Measurements from ENCODE around the gene AKT1. TPM values are rescaled to one million over a fixed set of nuclear protein-coding genes. Genes with fewer than 3 reads are reported as not detected.

Gene AKT1
- total and polyA plus RNA-seq, 2 experiments from 2014 or later = 19.2 to 78.7 TPM

DNA sequence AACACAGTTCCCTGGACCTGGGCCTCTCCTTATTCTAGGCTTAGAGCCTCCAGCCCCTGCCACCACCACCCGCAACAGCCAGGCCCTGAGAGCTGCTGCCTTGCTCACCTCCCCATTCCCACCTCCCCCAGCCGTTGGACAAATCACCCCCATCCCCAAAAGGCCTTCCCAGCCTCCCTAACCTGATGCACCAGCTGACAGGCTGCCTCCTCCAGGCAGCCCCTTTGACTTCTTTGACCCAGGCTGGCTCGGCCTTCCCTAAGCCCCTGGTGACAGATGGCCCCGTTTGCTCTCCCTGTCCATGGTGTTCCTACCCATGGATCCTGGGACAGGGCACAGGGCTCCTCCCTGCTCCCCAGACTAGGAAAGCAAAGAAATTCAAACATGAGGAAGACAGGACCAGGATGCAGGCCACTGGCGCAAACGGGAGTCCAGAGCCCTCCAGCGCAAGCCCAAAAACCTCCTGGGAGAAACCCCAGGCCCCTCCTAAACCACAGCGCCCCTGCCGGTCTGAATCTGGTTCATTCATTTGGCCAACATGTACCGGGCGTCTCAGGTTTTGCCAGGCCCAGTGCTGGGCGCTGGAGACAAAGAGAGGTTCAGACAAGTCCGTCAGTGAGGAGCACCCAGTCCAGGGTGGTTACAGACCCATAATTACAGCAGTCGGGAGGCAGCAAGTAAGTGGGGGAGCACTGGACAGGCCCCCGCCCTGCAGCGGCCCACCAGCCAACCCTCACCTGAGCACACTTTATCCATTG is 2.4 kb downstream of the AKT1 start:
- peak; percentile 13 for ATAC-seq
- Histone ChIP-seq H3K27ac (ENCODE audit: low read depth) (no peak overlapping the region), H2AFZ (no peak overlapping the region), H4K20me1 (replicated peaks; ENCODE audit: insufficient read depth) (peaks cover 15% of the 10 kb centered on the region; the same call in 1 of the 2 replicates), H3K79me2 (replicated peaks; ENCODE audit: insufficient read depth) (peaks cover 16% of the 10 kb centered on the region), H3K4me2 (no peak overlapping the region; the same call in 1 of the 2 replicates), H3K27me3 (ENCODE audit: insufficient read depth) (peaks cover 24% of the 10 kb centered on the region), H3K4me1 (ENCODE audit: insufficient read depth) (peaks cover 23% of the 10 kb centered on the region), H3K36me3 (ENCODE audit: insufficient read depth) (no peaks in the 10 kb centered on the region), H3K9me2 (ENCODE audit: insufficient read depth) (no peaks in the 10 kb centered on the region), H3K4me3 (no peak overlapping the region), H3F3A (replicated peaks; ENCODE audit: low read depth) (no peaks in the 10 kb centered on the region)
- DNase-seq (ENCODE audit: low spot score) = peak; percentile 64
- H3K36me3 Mint-ChIP-seq (ENCODE audit: low read depth) = peaks cover 3% of the 10 kb centered on the region; the same call in 2 of the 3 replicates
- H3K27me3 Mint-ChIP-seq (ENCODE audit: insufficient read depth, low read depth, poor library complexity) = peaks cover 29% of the 10 kb centered on the region
- TF ChIP-seq, protein P1, sequence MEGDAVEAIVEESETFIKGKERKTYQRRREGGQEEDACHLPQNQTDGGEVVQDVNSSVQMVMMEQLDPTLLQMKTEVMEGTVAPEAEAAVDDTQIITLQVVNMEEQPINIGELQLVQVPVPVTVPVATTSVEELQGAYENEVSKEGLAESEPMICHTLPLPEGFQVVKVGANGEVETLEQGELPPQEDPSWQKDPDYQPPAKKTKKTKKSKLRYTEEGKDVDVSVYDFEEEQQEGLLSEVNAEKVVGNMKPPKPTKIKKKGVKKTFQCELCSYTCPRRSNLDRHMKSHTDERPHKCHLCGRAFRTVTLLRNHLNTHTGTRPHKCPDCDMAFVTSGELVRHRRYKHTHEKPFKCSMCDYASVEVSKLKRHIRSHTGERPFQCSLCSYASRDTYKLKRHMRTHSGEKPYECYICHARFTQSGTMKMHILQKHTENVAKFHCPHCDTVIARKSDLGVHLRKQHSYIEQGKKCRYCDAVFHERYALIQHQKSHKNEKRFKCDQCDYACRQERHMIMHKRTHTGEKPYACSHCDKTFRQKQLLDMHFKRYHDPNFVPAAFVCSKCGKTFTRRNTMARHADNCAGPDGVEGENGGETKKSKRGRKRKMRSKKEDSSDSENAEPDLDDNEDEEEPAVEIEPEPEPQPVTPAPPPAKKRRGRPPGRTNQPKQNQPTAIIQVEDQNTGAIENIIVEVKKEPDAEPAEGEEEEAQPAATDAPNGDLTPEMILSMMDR (conservative IDR thresholded peaks at IDR 0.05; ENCODE audit: low read depth in 2 of 2) = peak; percentile 55
- TF ChIP-seq POLR2AphosphoS5 (IDR thresholded peaks at IDR 0.05; ENCODE audit: low read depth) = no peak
- H3K4me1 Mint-ChIP-seq = peaks cover 27% of the 10 kb centered on the region
- H3K27ac Mint-ChIP-seq = no peak overlapping the region
- H3K4me3 Mint-ChIP-seq = peak overlapping the region; percentile 76
- no peaks in the 10 kb centered on the region for H3K9me3 Mint-ChIP-seq

DNA sequence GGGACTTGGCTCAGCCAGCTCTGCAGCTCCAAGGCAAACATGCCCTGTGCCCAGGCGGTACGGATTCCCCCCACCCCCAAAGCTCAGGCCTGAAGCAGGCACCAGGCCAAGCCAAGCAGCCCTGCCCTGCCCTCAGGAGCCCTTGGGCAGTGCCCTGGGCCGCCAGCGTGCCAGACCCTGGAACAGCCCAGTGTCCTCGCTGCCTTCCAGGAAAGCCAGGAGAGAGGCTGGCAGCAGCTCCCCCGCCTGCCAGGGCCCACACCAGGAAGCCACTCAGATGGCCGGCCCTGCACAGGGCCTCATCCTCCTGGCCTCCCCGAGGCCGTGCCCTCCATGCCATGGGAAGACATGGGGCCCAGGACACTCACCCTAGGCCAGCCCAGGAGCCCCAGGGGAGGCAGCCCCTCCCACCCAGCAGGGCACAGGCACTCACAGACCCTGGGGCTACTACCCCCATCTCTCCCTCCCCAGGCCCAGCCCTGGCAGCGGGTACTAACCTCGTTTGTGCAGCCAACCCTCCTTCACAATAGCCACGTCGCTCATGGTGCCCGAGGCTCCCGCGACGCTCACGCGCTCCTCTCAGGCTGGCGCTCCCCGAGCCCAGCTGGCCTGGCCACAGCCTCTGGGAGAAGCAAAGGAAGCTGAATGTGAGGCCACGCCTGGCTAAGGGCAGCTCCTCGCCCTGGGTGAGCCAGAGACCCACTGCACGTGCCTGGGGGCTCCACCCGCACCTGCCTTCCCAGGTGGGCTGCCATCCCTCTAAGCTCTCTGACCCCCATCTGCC is 3.3 kb downstream of the AKT1 start:
- H3K4me1 Mint-ChIP-seq = peaks cover 25% of the 10 kb centered on the region
- no peaks in the 10 kb centered on the region for H3K9me2 ChIP-seq (ENCODE audit: insufficient read depth)
- H3K27ac ChIP-seq (ENCODE audit: low read depth) = no peak overlapping the region
- no peak overlapping the region for H3K4me2 ChIP-seq
- no peaks in the 10 kb centered on the region for H3F3A ChIP-seq (replicated peaks; ENCODE audit: low read depth)
- H3K4me3 ChIP-seq = no peak overlapping the region
- no peak overlapping the region for H3K4me3 Mint-ChIP-seq
- H2AFZ ChIP-seq = no peak overlapping the region
- peaks cover 15% of the 10 kb centered on the region for H3K27me3 ChIP-seq (ENCODE audit: insufficient read depth)
- no peaks in the 10 kb centered on the region for H3K36me3 ChIP-seq (ENCODE audit: insufficient read depth)
- peaks cover 18% of the 10 kb centered on the region for H3K4me1 ChIP-seq (ENCODE audit: insufficient read depth)
- peaks cover 15% of the 10 kb centered on the region; the same call in 1 of the 2 replicates for H4K20me1 ChIP-seq (replicated peaks; ENCODE audit: insufficient read depth)
- no peak overlapping the region for H3K27ac Mint-ChIP-seq
- H3K9me3 Mint-ChIP-seq = no peaks in the 10 kb centered on the region
- ATAC-seq = no peak
- peaks cover 3% of the 10 kb centered on the region; the same call in 2 of the 3 replicates for H3K36me3 Mint-ChIP-seq (ENCODE audit: low read depth)
- TF ChIP-seq STAT1 (IDR thresholded peaks at IDR 0.05; ENCODE audit: unreplicated experiment) = no peak
- TF ChIP-seq, protein P2, sequence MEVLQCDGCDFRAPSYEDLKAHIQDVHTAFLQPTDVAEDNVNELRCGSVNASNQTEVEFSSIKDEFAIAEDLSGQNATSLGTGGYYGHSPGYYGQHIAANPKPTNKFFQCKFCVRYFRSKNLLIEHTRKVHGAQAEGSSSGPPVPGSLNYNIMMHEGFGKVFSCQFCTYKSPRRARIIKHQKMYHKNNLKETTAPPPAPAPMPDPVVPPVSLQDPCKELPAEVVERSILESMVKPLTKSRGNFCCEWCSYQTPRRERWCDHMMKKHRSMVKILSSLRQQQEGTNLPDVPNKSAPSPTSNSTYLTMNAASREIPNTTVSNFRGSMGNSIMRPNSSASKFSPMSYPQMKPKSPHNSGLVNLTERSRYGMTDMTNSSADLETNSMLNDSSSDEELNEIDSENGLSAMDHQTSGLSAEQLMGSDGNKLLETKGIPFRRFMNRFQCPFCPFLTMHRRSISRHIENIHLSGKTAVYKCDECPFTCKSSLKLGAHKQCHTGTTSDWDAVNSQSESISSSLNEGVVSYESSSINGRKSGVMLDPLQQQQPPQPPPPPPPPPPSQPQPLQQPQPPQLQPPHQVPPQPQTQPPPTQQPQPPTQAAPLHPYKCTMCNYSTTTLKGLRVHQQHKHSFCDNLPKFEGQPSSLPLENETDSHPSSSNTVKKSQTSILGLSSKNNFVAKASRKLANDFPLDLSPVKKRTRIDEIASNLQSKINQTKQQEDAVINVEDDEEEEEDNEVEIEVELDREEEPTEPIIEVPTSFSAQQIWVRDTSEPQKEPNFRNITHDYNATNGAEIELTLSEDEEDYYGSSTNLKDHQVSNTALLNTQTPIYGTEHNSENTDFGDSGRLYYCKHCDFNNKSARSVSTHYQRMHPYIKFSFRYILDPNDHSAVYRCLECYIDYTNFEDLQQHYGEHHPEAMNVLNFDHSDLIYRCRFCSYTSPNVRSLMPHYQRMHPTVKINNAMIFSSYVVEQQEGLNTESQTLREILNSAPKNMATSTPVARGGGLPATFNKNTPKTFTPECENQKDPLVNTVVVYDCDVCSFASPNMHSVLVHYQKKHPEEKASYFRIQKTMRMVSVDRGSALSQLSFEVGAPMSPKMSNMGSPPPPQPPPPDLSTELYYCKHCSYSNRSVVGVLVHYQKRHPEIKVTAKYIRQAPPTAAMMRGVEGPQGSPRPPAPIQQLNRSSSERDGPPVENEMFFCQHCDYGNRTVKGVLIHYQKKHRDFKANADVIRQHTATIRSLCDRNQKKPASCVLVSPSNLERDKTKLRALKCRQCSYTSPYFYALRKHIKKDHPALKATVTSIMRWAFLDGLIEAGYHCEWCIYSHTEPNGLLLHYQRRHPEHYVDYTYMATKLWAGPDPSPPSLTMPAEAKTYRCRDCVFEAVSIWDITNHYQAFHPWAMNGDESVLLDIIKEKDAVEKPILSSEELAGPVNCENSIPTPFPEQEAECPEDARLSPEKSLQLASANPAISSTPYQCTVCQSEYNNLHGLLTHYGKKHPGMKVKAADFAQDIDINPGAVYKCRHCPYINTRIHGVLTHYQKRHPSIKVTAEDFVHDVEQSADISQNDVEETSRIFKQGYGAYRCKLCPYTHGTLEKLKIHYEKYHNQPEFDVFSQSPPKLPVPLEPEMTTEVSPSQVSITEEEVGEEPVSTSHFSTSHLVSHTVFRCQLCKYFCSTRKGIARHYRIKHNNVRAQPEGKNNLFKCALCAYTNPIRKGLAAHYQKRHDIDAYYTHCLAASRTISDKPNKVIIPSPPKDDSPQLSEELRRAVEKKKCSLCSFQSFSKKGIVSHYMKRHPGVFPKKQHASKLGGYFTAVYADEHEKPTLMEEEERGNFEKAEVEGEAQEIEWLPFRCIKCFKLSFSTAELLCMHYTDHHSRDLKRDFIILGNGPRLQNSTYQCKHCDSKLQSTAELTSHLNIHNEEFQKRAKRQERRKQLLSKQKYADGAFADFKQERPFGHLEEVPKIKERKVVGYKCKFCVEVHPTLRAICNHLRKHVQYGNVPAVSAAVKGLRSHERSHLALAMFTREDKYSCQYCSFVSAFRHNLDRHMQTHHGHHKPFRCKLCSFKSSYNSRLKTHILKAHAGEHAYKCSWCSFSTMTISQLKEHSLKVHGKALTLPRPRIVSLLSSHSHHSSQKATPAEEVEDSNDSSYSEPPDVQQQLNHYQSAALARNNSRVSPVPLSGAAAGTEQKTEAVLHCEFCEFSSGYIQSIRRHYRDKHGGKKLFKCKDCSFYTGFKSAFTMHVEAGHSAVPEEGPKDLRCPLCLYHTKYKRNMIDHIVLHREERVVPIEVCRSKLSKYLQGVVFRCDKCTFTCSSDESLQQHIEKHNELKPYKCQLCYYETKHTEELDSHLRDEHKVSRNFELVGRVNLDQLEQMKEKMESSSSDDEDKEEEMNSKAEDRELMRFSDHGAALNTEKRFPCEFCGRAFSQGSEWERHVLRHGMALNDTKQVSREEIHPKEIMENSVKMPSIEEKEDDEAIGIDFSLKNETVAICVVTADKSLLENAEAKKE (CRISPR knock-in tag; IDR thresholded peaks at IDR 0.05) = no peak
- no peak for TF ChIP-seq EZH2 (IDR thresholded peaks at IDR 0.05; ENCODE audit: low read depth, unreplicated experiment)
- DNase-seq (ENCODE audit: low spot score) = no peak
- peaks cover 23% of the 10 kb centered on the region for H3K27me3 Mint-ChIP-seq (ENCODE audit: insufficient read depth, low read depth, poor library complexity)
- peaks cover 16% of the 10 kb centered on the region for H3K79me2 ChIP-seq (replicated peaks; ENCODE audit: insufficient read depth)

All from GM23338 (cell line).